Natural killer cell (primary cell): ENCODE data around the gene TBC1D17. TPM values are rescaled to one million over a fixed set of nuclear protein-coding genes. Genes with fewer than 3 reads are reported as not detected.

ENCODE experiments used
- ATAC-seq, 3 donors: fragments of 150-1000 bp in 2 of 3; fragments of 200-7000 bp in 1 of 3; cut with Tn5 transposase; 1 replicate in 1 of 3; 2 replicates in 2 of 3; pipeline ENCODE4 v1.10.0; 2021; ENCODE audit warnings: mild to moderate bottlenecking in 2 of 3, moderate library complexity in 2 of 3
- DNase-seq, 2 donors: peaks; one replicate each; pipeline versions ENCODE4 v3.0.0 to v3.0.0-alpha.2; 2013 to 2021; ENCODE audit warnings: mixed read lengths in 1 of 2
- H3K27ac ChIP-seq: one replicate; pipeline ENCODE4 v1.5.1; 2013; ENCODE audit warnings: mild to moderate bottlenecking, low read length
- H3K27me3 ChIP-seq: one replicate; pipeline ENCODE4 v1.6.1; 2013; ENCODE audit warnings: low read length; ENCODE audit not compliant: control insufficient read depth, insufficient read depth
- H3K36me3 ChIP-seq: one replicate; pipeline ENCODE4 v1.6.1; 2013; ENCODE audit warnings: low read length; ENCODE audit not compliant: control insufficient read depth, insufficient read depth
- H3K4me1 ChIP-seq: one replicate; pipeline ENCODE4 v1.6.1; 2013; ENCODE audit warnings: low read length; ENCODE audit not compliant: control insufficient read depth, insufficient read depth
- H3K4me3 ChIP-seq: one replicate; pipeline ENCODE4 v1.5.1; 2013; ENCODE audit warnings: low read length
- H3K9me3 ChIP-seq: one replicate; pipeline ENCODE4 v1.6.1; 2013; ENCODE audit warnings: low read length; ENCODE audit not compliant: control insufficient read depth, insufficient read depth
- H3K27ac Mint-ChIP-seq, 2 donors: one replicate each; pipeline ENCODE4 v1.8.0; 2022; ENCODE audit warnings: mild to moderate bottlenecking in 2 of 2, mixed read lengths in 2 of 2, moderate library complexity in 1 of 2
- H3K27me3 Mint-ChIP-seq, 2 donors: one replicate each; pipeline ENCODE4 v1.8.0; 2022; ENCODE audit warnings: low read depth in 2 of 2, mixed read lengths in 2 of 2
- H3K36me3 Mint-ChIP-seq: one replicate; pipeline ENCODE4 v1.8.0; 2022; ENCODE audit warnings: mixed read lengths
- H3K4me1 Mint-ChIP-seq, 2 donors: one replicate each; pipeline ENCODE4 v1.8.0; 2022; ENCODE audit warnings: mixed read lengths in 2 of 2
- H3K4me3 Mint-ChIP-seq: one replicate; pipeline ENCODE4 v1.8.0; 2022; ENCODE audit warnings: mild to moderate bottlenecking, moderate library complexity, mixed read lengths
- H3K9me3 Mint-ChIP-seq, 2 donors: one replicate each; pipeline ENCODE4 v1.8.0; 2022; ENCODE audit warnings: mixed read lengths in 2 of 2
- WGBS: methylation state at CpG from one replicate; pipeline ENCODE4 v1.1.7; 2013; ENCODE audit warnings: missing lambda C conversion rate; ENCODE audit not compliant: insufficient coverage; 5-methylcytosine and 5-hydroxymethylcytosine counted together
- intact Hi-C: fragments of 100-400 bp; cut with micrococcal nuclease; formaldehyde crosslinking; loops from one replicate; pipeline ENCODE4 v1.14.2; 2022
- total RNA-seq, 4 donors: library from RNA; stranded (reverse); fragments of 120-200 nt in 1 of 4; gene quantifications; one replicate each; pipeline versions ENCODE4 v1.2.3 to v1.2.4, GENCODE V29; 2013 to 2022
- TF ChIP-seq, protein P1 (sequence below): fragments of 200-600 bp; IDR thresholded peaks from one replicate; pipeline ENCODE4 v1.8.0; 2022; ENCODE audit warnings: antibody characterized with exemption

TBC1D17 gene
- total RNA-seq, 3 donors from 2014 or later (not counting 1 experiment from before 2014, with no cell fraction given): 45.8 to 59.7 (median 54.4) TPM

DNA sequence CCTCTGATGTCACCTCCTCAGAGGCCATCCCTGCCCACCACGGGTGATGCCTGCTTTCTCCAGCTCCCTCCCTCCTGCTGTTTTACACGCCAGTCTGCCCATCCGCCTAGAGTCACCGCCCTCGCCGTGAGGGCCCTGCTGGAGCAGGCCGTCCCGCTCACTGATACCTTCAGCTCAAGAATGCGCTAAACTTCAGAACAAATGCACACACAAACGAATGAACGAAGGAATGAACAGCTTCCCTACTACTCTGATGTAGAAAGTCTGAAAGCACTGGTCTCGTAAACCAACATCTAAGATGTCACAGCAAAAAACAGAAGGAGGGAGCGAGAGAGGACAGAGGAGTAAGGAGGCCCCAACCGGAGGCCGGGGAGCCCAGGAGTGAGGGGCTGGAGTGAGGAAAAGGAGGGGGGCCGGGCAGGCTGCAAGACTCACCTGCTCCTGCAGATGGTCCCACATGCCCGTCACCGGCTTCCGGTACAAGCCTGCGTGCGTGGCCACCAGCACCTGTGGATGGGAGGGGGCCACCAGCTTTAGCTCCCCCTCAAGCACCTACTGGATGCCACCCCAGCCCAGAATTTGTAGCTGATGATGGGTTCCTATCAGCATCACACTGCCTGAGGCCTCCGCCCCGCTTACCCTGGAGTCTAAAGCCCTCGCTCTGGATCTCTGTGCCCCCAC is 14.1 kb upstream of the TBC1D17 start:
- Mint-ChIP-seq H3K9me3 (no peaks in the 10 kb centered on the region), H3K4me3 (no peak overlapping the region), H3K27ac (peak overlapping the region in 1 of 2 donors; percentile 36), H3K36me3 (no peaks in the 10 kb centered on the region), H3K4me1 (peaks cover 14 to 20% of the 10 kb centered on the region in 2 donors), H3K27me3 (no peaks in the 10 kb centered on the region)
- H3K36me3 ChIP-seq: peaks cover 42% of the 10 kb centered on the region
- DNase-seq (no peak), ATAC-seq (no peak)
- 96% methylated on average over 24 of the region's 24 CpGs for WGBS
- TF ChIP-seq, protein P1, sequence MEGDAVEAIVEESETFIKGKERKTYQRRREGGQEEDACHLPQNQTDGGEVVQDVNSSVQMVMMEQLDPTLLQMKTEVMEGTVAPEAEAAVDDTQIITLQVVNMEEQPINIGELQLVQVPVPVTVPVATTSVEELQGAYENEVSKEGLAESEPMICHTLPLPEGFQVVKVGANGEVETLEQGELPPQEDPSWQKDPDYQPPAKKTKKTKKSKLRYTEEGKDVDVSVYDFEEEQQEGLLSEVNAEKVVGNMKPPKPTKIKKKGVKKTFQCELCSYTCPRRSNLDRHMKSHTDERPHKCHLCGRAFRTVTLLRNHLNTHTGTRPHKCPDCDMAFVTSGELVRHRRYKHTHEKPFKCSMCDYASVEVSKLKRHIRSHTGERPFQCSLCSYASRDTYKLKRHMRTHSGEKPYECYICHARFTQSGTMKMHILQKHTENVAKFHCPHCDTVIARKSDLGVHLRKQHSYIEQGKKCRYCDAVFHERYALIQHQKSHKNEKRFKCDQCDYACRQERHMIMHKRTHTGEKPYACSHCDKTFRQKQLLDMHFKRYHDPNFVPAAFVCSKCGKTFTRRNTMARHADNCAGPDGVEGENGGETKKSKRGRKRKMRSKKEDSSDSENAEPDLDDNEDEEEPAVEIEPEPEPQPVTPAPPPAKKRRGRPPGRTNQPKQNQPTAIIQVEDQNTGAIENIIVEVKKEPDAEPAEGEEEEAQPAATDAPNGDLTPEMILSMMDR: no peak
- H3K27ac ChIP-seq: no peak overlapping the region
- no peak overlapping the region for H3K4me3 ChIP-seq
- intact Hi-C loops: no loop called here
- H3K9me3 ChIP-seq: no peaks in the 10 kb centered on the region
- no peaks in the 10 kb centered on the region for H3K27me3 ChIP-seq
- H3K4me1 ChIP-seq: peaks cover 31% of the 10 kb centered on the region

DNA sequence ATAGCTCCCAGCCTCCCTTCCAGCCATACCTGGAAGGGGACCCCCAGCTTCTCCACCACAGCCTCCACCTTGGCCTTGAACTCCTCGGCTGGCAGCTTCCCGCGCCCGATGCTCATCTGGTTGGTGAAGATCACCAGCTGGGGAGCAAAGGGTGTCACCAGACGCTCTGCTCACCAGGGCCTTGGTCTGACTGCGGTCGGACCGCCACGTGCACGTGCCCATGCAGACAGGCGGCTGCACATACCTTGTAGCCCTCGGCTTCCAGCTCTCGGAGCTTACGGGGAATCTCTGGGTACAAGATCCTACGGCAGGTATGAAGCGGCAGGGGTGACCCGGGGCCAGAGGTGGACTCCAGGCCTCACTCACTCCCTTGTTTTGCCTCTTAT is 13.6 kb upstream of the TBC1D17 start:
- Histone ChIP-seq H3K9me3 (no peaks in the 10 kb centered on the region), H3K4me1 (peaks cover 36% of the 10 kb centered on the region), H3K27ac (no peak overlapping the region), H3K36me3 (peaks cover 36% of the 10 kb centered on the region), H3K27me3 (no peaks in the 10 kb centered on the region), H3K4me3 (no peak overlapping the region)
- Mint-ChIP-seq H3K9me3 (no peaks in the 10 kb centered on the region), H3K36me3 (no peaks in the 10 kb centered on the region), H3K27ac (no peak overlapping the region), H3K4me1 (peaks cover 14 to 20% of the 10 kb centered on the region in 2 donors), H3K27me3 (no peaks in the 10 kb centered on the region), H3K4me3 (no peak overlapping the region)
- WGBS: 96% methylated on average over 17 of the region's 17 CpGs
- DNase-seq (no peak), ATAC-seq (no peak)
- TF ChIP-seq, protein P1: no peak
- intact Hi-C loops: no loop called here

DNA sequence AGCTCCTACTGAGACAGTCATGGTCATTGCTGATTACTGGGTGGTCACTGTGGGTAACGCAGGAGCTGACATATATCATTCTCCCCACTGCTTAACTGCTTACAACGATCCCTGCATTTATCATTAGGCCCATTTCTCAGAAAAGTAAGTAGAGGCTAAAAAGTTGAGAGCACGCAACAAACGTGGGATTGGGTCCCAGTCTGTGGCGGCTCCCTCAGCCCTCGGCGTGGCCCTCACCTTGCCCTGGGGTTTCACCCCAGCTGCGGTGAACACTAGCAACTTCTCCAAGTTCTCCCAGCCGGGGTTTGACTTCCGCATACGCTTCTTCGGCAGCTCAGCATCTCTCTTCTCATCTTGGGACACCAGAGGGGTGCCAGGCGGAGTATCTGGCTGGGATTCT is 12.6 kb upstream of the TBC1D17 start:
- Mint-ChIP-seq H3K27me3 (no peaks in the 10 kb centered on the region), H3K9me3 (no peaks in the 10 kb centered on the region), H3K4me3 (no peak overlapping the region), H3K4me1 (peaks cover 14 to 20% of the 10 kb centered on the region in 2 donors), H3K36me3 (no peaks in the 10 kb centered on the region), H3K27ac (no peak overlapping the region)
- WGBS: 94% methylated on average over 13 of the region's 13 CpGs
- TF ChIP-seq, protein P1: no peak
- no peaks in the 10 kb centered on the region for H3K9me3 ChIP-seq
- peaks cover 40% of the 10 kb centered on the region for H3K4me1 ChIP-seq
- H3K36me3 ChIP-seq: peaks cover 35% of the 10 kb centered on the region
- H3K4me3 ChIP-seq: no peak overlapping the region
- intact Hi-C loops: loop anchor here (5.0 kb wide), 2 partner anchors 98 to 188 kb away; partner anchors contain the start of genes AP2A1 and PRMT1
- DNase-seq: no peak
- no peak overlapping the region for H3K27ac ChIP-seq
- no peaks in the 10 kb centered on the region for H3K27me3 ChIP-seq
- no peak for ATAC-seq
